A549 (cell line): ENCODE data around the gene ROPN1. TPM values are rescaled to one million over a fixed set of nuclear protein-coding genes. Genes with fewer than 3 reads are reported as not detected.
"Not testable (repeated sequence)": the region's sequence is repeated elsewhere in the genome, so short reads cannot be mapped to it uniquely, and the experiment has no call there.

Experiments used
- ATAC-seq, 2 experiments: fragments of 200-7000 bp in 1 of 2; fragments of >200 bp in 1 of 2; cut with Nextera tagmentation in 1 of 2; cut with Tn5 transposase in 1 of 2; 3 replicates each; pipeline versions ENCODE4 v1.8.0 to v1.9.1; 2018 to 2020; ENCODE audit warnings: mild to moderate bottlenecking in 1 of 2, moderate library complexity in 1 of 2
- CTCF ChIA-PET: fragments of 300-600 bp; sonication (Branson Sonifier 250); formaldehyde crosslinking; extraction: SDS; loops from one replicate; lab custom pipeline; 2021; ENCODE audit warnings: antibody characterized with exemption, inconsistent platforms; lab: Yijun Ruan, JAX
- POLR2A ChIA-PET: fragments of 350-600 bp; formaldehyde crosslinking; extraction: SDS; loops from one replicate; lab custom pipeline; 2021; ENCODE audit warnings: antibody characterized with exemption, inconsistent platforms; lab: Yijun Ruan, JAX
- DNase-seq, 2 experiments: peaks; one replicate each; pipeline versions ENCODE4 v3.0.0 to v3.0.0-alpha.2; 2011 to 2016; ENCODE audit warnings: low read depth in 1 of 2, low spot score in 1 of 2
- FAIRE-seq: peaks from 2 replicates; lab custom pipeline; 2011; peaks lifted over from hg19 to GRCh38; lab: Jason Lieb, UNC
- H3K27ac ChIP-seq, 2 experiments: fragments of >200 bp; sonication (Bioruptor Twin); formaldehyde crosslinking; 3 replicates each; pipeline ENCODE4 v1.5.1; 2016 to 2017
- H3K4me1 ChIP-seq: fragments of >200 bp; sonication (Bioruptor Twin); formaldehyde crosslinking; 3 replicates; pipeline ENCODE4 v1.6.1; 2016
- H3K4me2 ChIP-seq: fragments of >200 bp; sonication (Bioruptor Twin); formaldehyde crosslinking; 3 replicates; pipeline ENCODE4 v1.6.1; 2016
- H3K4me3 ChIP-seq: fragments of >200 bp; sonication (Bioruptor Twin); formaldehyde crosslinking; 3 replicates; pipeline ENCODE4 v1.5.1; 2016
- H3K9me3 ChIP-seq: fragments of >200 bp; sonication (Bioruptor Twin); formaldehyde crosslinking; 3 replicates; pipeline ENCODE4 v1.6.1; 2016
- CBX8 ChIP-seq: fragments of 200-600 bp; sonication (generic); IDR thresholded peaks from 2 replicates; pipeline ENCODE4 v1.6.1; 2016
- CTCF ChIP-seq: fragments of >200 bp; sonication (Bioruptor Twin); formaldehyde crosslinking; IDR thresholded peaks from 3 replicates; pipeline ENCODE4 v1.5.1; 2016
- FOSL2 ChIP-seq, 2 experiments: fragments of 450-650 bp in 1 of 2; fragments of >200 bp in 1 of 2; sonication (Bioruptor Twin) in 1 of 2; formaldehyde crosslinking; IDR thresholded peaks; 2 replicates each; pipeline versions ENCODE4 v1.5.0 to v1.6.1; 2016 to 2020; ENCODE audit warnings: mild to moderate bottlenecking in 1 of 2, moderate library complexity in 1 of 2
- JUN ChIP-seq, 2 experiments: fragments of >200 bp; sonication (Bioruptor Twin); formaldehyde crosslinking; IDR thresholded peaks; 2 replicates in 1 of 2; 3 replicates in 1 of 2; pipeline ENCODE4 v1.6.1; 2016 to 2017
- MAFK ChIP-seq: fragments of 450-650 bp; IDR thresholded peaks from 2 replicates; pipeline ENCODE4 v1.6.1; 2014; ENCODE audit not compliant: partially characterized antibody
- MAX ChIP-seq: IDR thresholded peaks from 2 replicates; pipeline ENCODE4 v1.6.1; 2012
- RAD21 ChIP-seq, 2 experiments: fragments of >200 bp in 1 of 2; sonication (Bioruptor Twin) in 1 of 2; formaldehyde crosslinking in 1 of 2; IDR thresholded peaks in 1 of 2; conservative IDR thresholded peaks in 1 of 2; 2 replicates in 1 of 2; 3 replicates in 1 of 2; pipeline ENCODE4 v1.6.1; 2012 to 2018; ENCODE audit warnings: inconsistent platforms in 1 of 2
- SMC3 ChIP-seq: fragments of >200 bp; sonication (Bioruptor Twin); formaldehyde crosslinking; IDR thresholded peaks from 3 replicates; pipeline ENCODE4 v1.6.1; 2018; ENCODE audit warnings: inconsistent platforms
- WGBS: methylation state at CpG from one replicate; pipeline ENCODE4 v1.1.6; 2017; ENCODE audit errors: missing lambda C conversion rate; 5-methylcytosine and 5-hydroxymethylcytosine counted together
- polyA plus RNA-seq, 4 experiments: library from polyadenylated mRNA; depleted of rRNA in 3 of 4; stranded (reverse); fragments of >200 nt; fragmentation: RNase III in 1 of 4; extraction: RNeasy Plus Mini Kit Qiagen cat#74134 plus additional on column Dnase treatment in 1 of 4; gene quantifications; 2 replicates in 3 of 4; 3 replicates in 1 of 4; pipeline ENCODE4 v1.2.3, GENCODE V29; 2011 to 2017

The ROPN1 gene
- polyA plus RNA-seq, 2 of the 4 experiments (the other 2 are of a cell fraction) = not detected

- Histone ChIP-seq H3K4me1 (no peaks in the 10 kb centered on the region; the same call in 2 of the 3 replicates), H3K4me2 (peak overlapping the region; percentile 85), H3K27ac (no peak overlapping the region), H3K9me3 (peaks cover 18% of the 10 kb centered on the region), H3K4me3 (peak overlapping the region; percentile 46; the same call in 2 of the 3 replicates)
- POLR2A ChIA-PET = no interaction called here
- no peak for DNase-seq
- CTCF ChIA-PET = interaction anchor here (0.9 to 1.8 kb wide), 6 partner anchors 8 to 338 kb away, joined by 3 to 9 read pairs (median 4); no protein-coding TSS in a partner anchor
- no peak for FAIRE-seq
- ATAC-seq = no peak
- 45% methylated on average over 4 of the region's 4 CpGs for WGBS
- peak; percentile 42 for TF ChIP-seq MAFK
- TF ChIP-seq FOSL2 (IDR thresholded peaks at IDR 0.05) = no peak
- no peak for TF ChIP-seq FOSL2 (CRISPR knock-in tag; IDR thresholded peaks at IDR 0.05)
- no peak for TF ChIP-seq JUN (IDR thresholded peaks at IDR 0.05)
Measured at GRCh38 chr3:123980539-123980938, 11.4 kb downstream of the ROPN1 start.

GRCh38 chr3:123979525-123980501, 12.1 kb downstream of the ROPN1 start:
- POLR2A ChIA-PET, H3K4me1 ChIP-seq, FAIRE-seq: not testable (repeated sequence)
- peak; percentile 56 for TF ChIP-seq RAD21 (conservative IDR thresholded peaks at IDR 0.05 in 1 of 2, IDR thresholded peaks at IDR 0.05 in 1 of 2)
- peak; percentile 64 for TF ChIP-seq CTCF
- TF ChIP-seq SMC3 = peak; percentile 51
- TF ChIP-seq CBX8 = 0 out of 2 replicates have a peak, but pooled peaks have one; percentile 38
- 0 out of 2 replicates have a peak, but pooled peaks have one; percentile 24 for TF ChIP-seq MAX
- peak overlapping the region; percentile 85 for H3K4me2 ChIP-seq
- 10% methylated on average over 27 of the region's 29 CpGs for WGBS
- ATAC-seq = peak; percentile 91 to 98
- CTCF ChIA-PET = interaction anchor here (0.9 to 1.8 kb wide), 6 partner anchors 8 to 338 kb away, joined by 3 to 9 read pairs (median 4); no protein-coding TSS in a partner anchor
- H3K9me3 ChIP-seq = peaks cover 18% of the 10 kb centered on the region
- H3K4me3 ChIP-seq = peak overlapping the region; percentile 46
- DNase-seq = peak; percentile 38 to 44
- peak overlapping the region in 1 of 2 experiments; percentile 12; a peak in 2 of 6 replicates for H3K27ac ChIP-seq

DNA sequence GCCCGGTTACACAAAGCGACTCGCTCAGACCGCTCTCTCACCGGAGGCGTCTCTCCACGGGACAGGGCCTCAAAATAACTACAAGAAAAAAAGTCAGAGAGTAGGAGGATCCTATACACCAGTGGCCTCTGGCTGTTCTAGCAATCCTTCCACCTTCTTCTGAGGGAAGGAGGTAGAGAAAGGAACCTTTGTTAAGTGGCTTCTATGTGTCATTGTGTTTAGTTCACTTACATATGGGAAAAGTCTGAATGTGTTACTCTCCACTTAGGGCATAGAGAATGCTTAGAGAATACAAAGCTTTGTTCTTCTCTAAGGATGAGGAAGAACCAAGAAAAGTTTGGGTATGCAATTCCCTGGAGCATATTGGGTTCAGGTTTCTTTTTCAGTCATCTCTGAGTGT, 15.0 kb downstream of the ROPN1 start:
- H3K4me1 ChIP-seq, H3K4me3 ChIP-seq, DNase-seq, FAIRE-seq, H3K4me2 ChIP-seq, H3K9me3 ChIP-seq, POLR2A ChIA-PET, ATAC-seq, H3K27ac ChIP-seq: not testable (repeated sequence)
- WGBS = 92% methylated on average over 7 of the region's 7 CpGs
- CTCF ChIA-PET = interaction anchor here (1.9 kb wide), 1 partner anchor 324 kb away, joined by 8 read pairs; no protein-coding TSS in a partner anchor

DNA sequence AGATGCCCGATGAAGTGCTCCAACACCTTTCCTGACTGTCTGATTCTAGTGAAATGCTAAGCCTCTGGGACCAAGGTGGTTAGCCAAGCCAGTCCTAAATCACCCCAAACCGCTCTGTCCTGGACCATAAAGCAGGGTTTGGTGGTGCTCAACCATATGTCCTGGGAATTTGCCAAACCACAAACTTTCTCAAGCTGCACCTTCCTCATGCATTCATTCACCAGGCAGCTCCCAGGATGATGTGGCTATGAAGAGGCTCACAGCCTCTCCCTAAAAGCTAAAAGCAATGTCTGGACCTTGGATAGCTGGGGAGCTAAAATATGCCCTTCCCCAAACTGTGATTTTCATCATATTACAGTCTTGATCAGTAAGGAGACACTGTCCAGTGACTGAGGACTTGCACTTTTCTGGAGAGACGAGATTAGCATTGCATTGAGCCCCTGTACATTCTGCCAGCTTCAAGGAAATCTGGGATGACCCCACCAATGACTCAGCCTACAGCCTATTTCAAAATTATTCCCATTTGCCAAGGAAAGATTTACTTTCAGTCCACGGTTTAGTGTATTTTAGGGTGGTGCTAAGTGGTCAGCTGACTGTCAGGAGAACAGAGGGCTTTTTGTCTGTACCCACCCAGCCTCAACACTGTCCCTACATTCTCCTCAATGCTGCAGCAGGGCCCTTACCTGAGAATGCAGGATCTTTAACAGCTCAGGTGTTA, 15.6 kb downstream of the ROPN1 start:
- 22% methylated on average over 4 of the region's 4 CpGs for WGBS
- H3K4me1 ChIP-seq, POLR2A ChIA-PET, H3K4me2 ChIP-seq, H3K9me3 ChIP-seq, FAIRE-seq, ATAC-seq, H3K27ac ChIP-seq, DNase-seq, H3K4me3 ChIP-seq: not testable (repeated sequence)
- CTCF ChIA-PET = interaction anchor here (1.9 kb wide), 1 partner anchor 324 kb away, joined by 8 read pairs; no protein-coding TSS in a partner anchor

DNA sequence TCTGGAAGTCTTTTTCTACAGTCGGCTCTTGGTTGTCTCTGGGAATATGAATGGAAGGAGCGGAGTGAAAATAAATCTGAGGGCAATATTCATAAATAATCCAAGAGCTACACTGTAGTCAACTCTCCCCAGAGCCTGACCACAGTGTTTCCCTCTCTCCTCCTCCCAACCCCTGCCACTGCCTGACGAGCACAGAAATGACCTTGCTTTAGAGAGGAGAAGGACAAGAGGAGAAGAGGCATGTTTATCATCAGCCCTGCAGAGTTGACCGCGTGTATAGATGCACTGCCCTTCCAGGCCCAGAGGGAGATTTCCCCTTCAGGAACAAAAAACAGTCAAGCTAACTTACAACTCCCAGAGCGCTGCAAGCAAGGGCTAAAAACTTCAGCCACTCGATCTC, 16.9 kb downstream of the ROPN1 start:
- not testable (repeated sequence) for ATAC-seq, FAIRE-seq
- 82% methylated on average over 5 of the region's 7 CpGs for WGBS

More for the DNA sequence above, 16.9 kb downstream of the ROPN1 start:
- H3K4me3 ChIP-seq, POLR2A ChIA-PET, H3K9me3 ChIP-seq, DNase-seq, H3K27ac ChIP-seq, H3K4me2 ChIP-seq, H3K4me1 ChIP-seq, CTCF ChIA-PET: not testable (repeated sequence)
